Measurements from ENCODE around the gene FHIT. TPM values are rescaled to one million over a fixed set of nuclear protein-coding genes. Genes with fewer than 3 reads are reported as not detected.

FHIT gene
- total RNA-seq, 1 donor from 2014 or later, result 22.6 TPM

GRCh38 chr3:61114316-61114953 is 136.8 kb downstream of the FHIT start:
- Mint-ChIP-seq H3K36me3 (ENCODE audit: low read depth) (no peaks in the 10 kb centered on the region), H3K27me3 (ENCODE audit: insufficient read depth) (no peaks in the 10 kb centered on the region), H3K27ac (no peak overlapping the region), H3K4me3 (no peak overlapping the region), H3K4me1 (ENCODE audit: low read depth) (peaks cover 12% of the 10 kb centered on the region), H3K9me3 (no peaks in the 10 kb centered on the region)
- intact Hi-C loops (cut with micrococcal nuclease), result no loop called here
- no peak for DNase-seq (ENCODE audit: low spot score)

DNA sequence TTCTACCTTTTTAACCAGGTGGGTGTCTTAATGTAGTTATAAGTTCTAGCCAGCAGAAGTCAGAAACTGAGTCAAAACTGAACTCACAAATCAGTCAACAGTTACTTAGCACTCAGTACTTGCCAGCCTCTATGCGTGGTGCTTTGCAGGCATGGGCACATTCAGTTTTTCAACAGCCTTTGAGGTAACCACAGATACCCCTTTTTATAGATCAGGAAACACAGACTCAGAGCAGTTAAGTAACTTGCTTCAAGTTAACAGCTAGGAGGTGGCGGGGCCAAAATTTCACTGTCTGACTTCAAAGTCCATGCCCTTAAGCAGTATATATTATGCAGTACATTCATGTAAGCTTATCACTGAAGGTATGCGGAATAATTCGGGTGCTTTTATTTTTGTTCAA is 139.4 kb downstream of the FHIT start:
- no peak for DNase-seq (ENCODE audit: low spot score)
- H3K27ac Mint-ChIP-seq, result no peak overlapping the region
- no peak overlapping the region for H3K4me3 Mint-ChIP-seq

GRCh38 chr3:61110576-61110975 is 140.7 kb downstream of the FHIT start:
- Mint-ChIP-seq H3K4me3 (no peak overlapping the region), H3K27ac (peak overlapping the region; percentile 64)

More for the DNA sequence above, 139.4 kb downstream of the FHIT start:
- intact Hi-C loops (cut with micrococcal nuclease), result no loop called here
- H3K36me3 Mint-ChIP-seq (ENCODE audit: low read depth), result no peaks in the 10 kb centered on the region
- peaks cover 12% of the 10 kb centered on the region for H3K4me1 Mint-ChIP-seq (ENCODE audit: low read depth)
- peaks cover 2% of the 10 kb centered on the region for H3K27me3 Mint-ChIP-seq (ENCODE audit: insufficient read depth)
- H3K9me3 Mint-ChIP-seq, result no peaks in the 10 kb centered on the region

GRCh38 chr3:61108247-61109019 is 142.8 kb downstream of the FHIT start:
- H3K9me3 Mint-ChIP-seq, result peaks cover 11% of the 10 kb centered on the region
- no peak for DNase-seq (ENCODE audit: low spot score)
- peaks cover 12% of the 10 kb centered on the region for H3K4me1 Mint-ChIP-seq (ENCODE audit: low read depth)
- H3K36me3 Mint-ChIP-seq (ENCODE audit: low read depth), result no peaks in the 10 kb centered on the region
- no peak overlapping the region for H3K27ac Mint-ChIP-seq
- H3K27me3 Mint-ChIP-seq (ENCODE audit: insufficient read depth), result peaks cover 2% of the 10 kb centered on the region
- no peak overlapping the region for H3K4me3 Mint-ChIP-seq
- intact Hi-C loops (cut with micrococcal nuclease), result no loop called here

More at GRCh38 chr3:61110576-61110975, 140.7 kb downstream of the FHIT start:
- DNase-seq (ENCODE audit: low spot score), result no peak
- Mint-ChIP-seq H3K36me3 (ENCODE audit: low read depth) (no peaks in the 10 kb centered on the region), H3K27me3 (ENCODE audit: insufficient read depth) (peaks cover 2% of the 10 kb centered on the region), H3K9me3 (no peaks in the 10 kb centered on the region), H3K4me1 (ENCODE audit: low read depth) (peaks cover 12% of the 10 kb centered on the region)
- intact Hi-C loops (cut with micrococcal nuclease), result loop anchor here (1.0 kb wide), 1 partner anchor 47 kb away; no protein-coding TSS in a partner anchor

- intact Hi-C loops (cut with micrococcal nuclease), result no loop called here
- Mint-ChIP-seq H3K9me3 (no peaks in the 10 kb centered on the region), H3K27me3 (ENCODE audit: insufficient read depth) (no peaks in the 10 kb centered on the region), H3K27ac (no peak overlapping the region), H3K4me3 (no peak overlapping the region), H3K4me1 (ENCODE audit: low read depth) (no peaks in the 10 kb centered on the region), H3K36me3 (ENCODE audit: low read depth) (no peaks in the 10 kb centered on the region)
- no peak for DNase-seq (ENCODE audit: low spot score)
Observed at GRCh38 chr3:61094608-61095007, 156.6 kb downstream of the FHIT start.

GRCh38 chr3:61093364-61093763 is 157.9 kb downstream of the FHIT start:
- H3K4me1 Mint-ChIP-seq (ENCODE audit: low read depth), result no peaks in the 10 kb centered on the region
- H3K9me3 Mint-ChIP-seq, result no peaks in the 10 kb centered on the region
- H3K27ac Mint-ChIP-seq, result no peak overlapping the region
- H3K4me3 Mint-ChIP-seq, result no peak overlapping the region
- H3K27me3 Mint-ChIP-seq (ENCODE audit: insufficient read depth), result no peaks in the 10 kb centered on the region
- no peaks in the 10 kb centered on the region for H3K36me3 Mint-ChIP-seq (ENCODE audit: low read depth)
- DNase-seq (ENCODE audit: low spot score), result no peak
- intact Hi-C loops (cut with micrococcal nuclease), result no loop called here

- Mint-ChIP-seq H3K27ac (no peak overlapping the region), H3K9me3 (no peaks in the 10 kb centered on the region), H3K36me3 (ENCODE audit: low read depth) (no peaks in the 10 kb centered on the region), H3K4me1 (ENCODE audit: low read depth) (no peaks in the 10 kb centered on the region), H3K27me3 (ENCODE audit: insufficient read depth) (no peaks in the 10 kb centered on the region), H3K4me3 (no peak overlapping the region)
- intact Hi-C loops (cut with micrococcal nuclease), result no loop called here
- no peak for DNase-seq (ENCODE audit: low spot score)
Observed at GRCh38 chr3:61092870-61093269, 158.4 kb downstream of the FHIT start.

GRCh38 chr3:61090389-61091169 is 160.7 kb downstream of the FHIT start:
- no peaks in the 10 kb centered on the region for H3K36me3 Mint-ChIP-seq (ENCODE audit: low read depth)
- H3K27ac Mint-ChIP-seq, result no peak overlapping the region
- intact Hi-C loops (cut with micrococcal nuclease), result no loop called here
- no peak for DNase-seq (ENCODE audit: low spot score)
- no peaks in the 10 kb centered on the region for H3K9me3 Mint-ChIP-seq
- no peaks in the 10 kb centered on the region for H3K27me3 Mint-ChIP-seq (ENCODE audit: insufficient read depth)
- H3K4me3 Mint-ChIP-seq, result no peak overlapping the region
- no peaks in the 10 kb centered on the region for H3K4me1 Mint-ChIP-seq (ENCODE audit: low read depth)

DNA sequence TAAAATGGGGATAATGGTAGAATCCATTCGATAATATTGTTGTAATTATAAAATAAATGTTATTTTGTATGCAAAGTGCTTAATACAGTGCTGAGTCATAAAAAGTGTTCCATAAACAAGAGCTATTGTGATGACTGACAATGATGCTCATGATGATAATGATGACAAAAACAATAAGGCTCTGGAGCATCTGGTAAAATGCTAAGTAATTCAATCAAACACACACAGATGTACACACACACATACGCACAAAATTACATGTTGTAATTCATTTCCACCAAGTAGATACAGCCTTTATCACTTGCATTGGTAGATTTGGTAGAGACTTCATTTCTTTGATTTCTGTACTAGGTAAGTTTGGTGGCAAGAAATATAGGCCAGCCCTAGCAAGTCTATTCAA is 163.8 kb downstream of the FHIT start:
- intact Hi-C loops (cut with micrococcal nuclease), result no loop called here

GRCh38 chr3:61081554-61081953 is 169.7 kb downstream of the FHIT start:
- Mint-ChIP-seq H3K9me3 (no peaks in the 10 kb centered on the region), H3K27me3 (ENCODE audit: insufficient read depth) (peaks cover 8% of the 10 kb centered on the region), H3K4me3 (no peak overlapping the region), H3K27ac (no peak overlapping the region), H3K4me1 (ENCODE audit: low read depth) (no peaks in the 10 kb centered on the region), H3K36me3 (ENCODE audit: low read depth) (no peaks in the 10 kb centered on the region)
- DNase-seq (ENCODE audit: low spot score), result no peak
- intact Hi-C loops (cut with micrococcal nuclease), result no loop called here

More for the DNA sequence above, 163.8 kb downstream of the FHIT start:
- no peak for DNase-seq (ENCODE audit: low spot score)
- Mint-ChIP-seq H3K4me1 (ENCODE audit: low read depth) (no peaks in the 10 kb centered on the region), H3K4me3 (no peak overlapping the region), H3K9me3 (no peaks in the 10 kb centered on the region), H3K36me3 (ENCODE audit: low read depth) (no peaks in the 10 kb centered on the region), H3K27ac (no peak overlapping the region), H3K27me3 (ENCODE audit: insufficient read depth) (no peaks in the 10 kb centered on the region)

- H3K4me3 Mint-ChIP-seq, result no peak overlapping the region
Observed at GRCh38 chr3:61080737-61081445, 170.4 kb downstream of the FHIT start.

GRCh38 chr3:61078048-61078752 is 173.1 kb downstream of the FHIT start:
- no peak overlapping the region for H3K27ac Mint-ChIP-seq
- H3K36me3 Mint-ChIP-seq (ENCODE audit: low read depth), result no peaks in the 10 kb centered on the region
- H3K4me3 Mint-ChIP-seq, result no peak overlapping the region
- no peak for DNase-seq (ENCODE audit: low spot score)
- no peaks in the 10 kb centered on the region for H3K4me1 Mint-ChIP-seq (ENCODE audit: low read depth)
- H3K9me3 Mint-ChIP-seq, result no peaks in the 10 kb centered on the region
- intact Hi-C loops (cut with micrococcal nuclease), result no loop called here
- H3K27me3 Mint-ChIP-seq (ENCODE audit: insufficient read depth), result peaks cover 8% of the 10 kb centered on the region

More at GRCh38 chr3:61080737-61081445, 170.4 kb downstream of the FHIT start:
- no peaks in the 10 kb centered on the region for H3K9me3 Mint-ChIP-seq
- DNase-seq (ENCODE audit: low spot score), result no peak
- H3K36me3 Mint-ChIP-seq (ENCODE audit: low read depth), result no peaks in the 10 kb centered on the region
- intact Hi-C loops (cut with micrococcal nuclease), result no loop called here
- H3K27ac Mint-ChIP-seq, result no peak overlapping the region
- no peaks in the 10 kb centered on the region for H3K4me1 Mint-ChIP-seq (ENCODE audit: low read depth)
- peaks cover 8% of the 10 kb centered on the region for H3K27me3 Mint-ChIP-seq (ENCODE audit: insufficient read depth)
